Stimulated activated CD4-positive, alpha-beta T cell treated with anti-CD3 and anti-CD28 coated beads, Interleukin-2, amount 100 ng/mL, for 4 hours (primary cell): ENCODE results near the gene SMIM36.
"Not testable (repeated sequence)": the region's sequence is repeated elsewhere in the genome, so short reads cannot be mapped to it uniquely, and the experiment has no call there.

Source experiments
- DNase-seq: peaks from one replicate; pipeline ENCODE4 v3.0.0-alpha.2; 2020; ENCODE audit warnings: low read depth

Gene SMIM36

DNA sequence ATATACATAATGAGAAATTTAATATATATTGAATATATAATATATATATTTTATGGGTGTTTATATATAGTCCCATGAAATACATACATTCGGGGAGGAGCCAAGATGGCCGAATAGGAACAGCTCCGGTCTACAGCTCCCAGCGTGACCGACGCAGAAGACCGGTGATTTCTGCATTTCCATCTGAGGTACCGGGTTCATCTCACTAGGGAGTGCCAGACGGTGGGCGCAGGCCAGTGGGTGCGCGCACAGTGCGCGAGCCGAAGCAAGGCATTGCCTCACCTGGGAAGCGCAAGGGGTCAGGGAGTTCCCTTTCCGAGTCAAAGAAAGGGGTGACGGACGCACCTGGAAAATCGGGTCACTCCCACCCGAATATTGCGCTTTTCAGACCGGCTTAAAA, 9.6 kb downstream of the SMIM36 start:
- not testable (repeated sequence) for DNase-seq

DNA sequence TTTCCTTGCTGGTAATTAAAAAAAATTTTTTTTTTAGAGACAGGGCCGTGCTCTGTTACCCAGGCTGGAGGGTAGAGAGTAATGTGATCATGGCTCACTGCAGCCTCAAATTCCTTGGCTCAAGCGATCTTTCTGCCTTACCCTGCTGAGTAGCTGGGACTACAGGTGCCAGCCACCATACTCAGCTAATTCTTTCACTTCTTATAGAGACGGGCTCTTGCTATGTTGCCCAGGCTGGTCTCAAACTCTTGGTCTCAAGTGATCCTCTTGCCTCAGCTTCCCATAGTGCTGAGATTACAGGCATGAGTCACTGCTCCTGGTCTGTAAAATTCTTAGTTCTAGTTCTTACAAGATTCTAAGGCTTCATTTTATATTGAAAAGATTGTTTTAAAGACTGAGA, 11.1 kb downstream of the SMIM36 start:
- DNase-seq = no peak

DNA sequence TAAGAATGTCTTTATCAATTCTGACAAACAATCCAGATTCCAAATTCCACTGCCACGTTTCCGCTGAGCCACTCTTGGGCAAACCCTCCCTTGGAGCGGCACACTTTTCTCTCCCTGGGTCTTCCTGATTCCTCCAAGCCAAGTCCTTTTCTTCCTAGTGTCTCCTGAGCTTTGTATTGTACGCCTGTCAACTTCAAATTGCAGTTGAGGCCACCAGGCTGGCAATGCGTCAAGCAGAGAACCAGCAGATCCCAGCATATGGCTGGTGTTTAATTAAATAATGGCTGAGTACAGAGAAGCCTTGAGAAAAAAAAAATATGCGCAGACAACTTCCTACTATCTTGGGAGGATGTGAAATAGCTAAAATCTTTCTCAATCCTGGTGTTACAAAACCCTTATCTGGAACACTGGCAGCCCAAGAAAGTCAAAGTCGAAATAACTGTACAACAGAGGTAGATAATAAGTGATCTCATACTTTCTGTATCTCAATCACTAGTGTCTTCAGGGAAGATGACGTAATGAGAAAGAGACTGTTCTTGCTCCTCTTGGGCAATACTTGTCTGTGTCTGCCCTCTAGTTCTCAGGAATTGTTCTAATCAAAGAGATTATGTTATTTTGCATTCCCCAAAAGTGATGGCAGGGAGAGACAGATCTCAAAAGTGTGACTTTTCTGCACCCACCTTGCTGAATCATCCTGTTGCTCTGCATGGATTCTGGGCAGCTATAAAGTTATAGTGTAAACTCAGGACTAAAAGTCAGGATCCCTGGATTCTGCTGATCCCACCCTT, 15.0 kb downstream of the SMIM36 start:
- no peak for DNase-seq

DNA sequence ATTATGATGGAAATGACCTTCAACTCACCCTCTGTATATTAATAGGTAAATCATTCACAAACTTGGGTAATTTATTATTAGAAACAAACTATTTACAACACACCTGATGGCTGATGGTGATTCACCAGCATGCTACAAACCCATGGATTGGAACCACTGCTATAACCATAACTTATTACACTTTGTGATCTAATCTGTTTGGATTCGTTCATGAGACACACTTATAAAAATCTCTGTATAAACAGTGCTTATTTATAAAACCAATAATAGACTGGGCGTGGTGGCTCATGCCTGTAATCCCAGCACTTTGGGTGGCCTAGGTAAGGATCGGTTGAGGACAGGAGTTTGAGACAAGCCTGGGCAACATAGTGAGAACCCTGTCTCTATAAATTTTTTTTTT, 16.0 kb downstream of the SMIM36 start:
- no peak for DNase-seq

DNA sequence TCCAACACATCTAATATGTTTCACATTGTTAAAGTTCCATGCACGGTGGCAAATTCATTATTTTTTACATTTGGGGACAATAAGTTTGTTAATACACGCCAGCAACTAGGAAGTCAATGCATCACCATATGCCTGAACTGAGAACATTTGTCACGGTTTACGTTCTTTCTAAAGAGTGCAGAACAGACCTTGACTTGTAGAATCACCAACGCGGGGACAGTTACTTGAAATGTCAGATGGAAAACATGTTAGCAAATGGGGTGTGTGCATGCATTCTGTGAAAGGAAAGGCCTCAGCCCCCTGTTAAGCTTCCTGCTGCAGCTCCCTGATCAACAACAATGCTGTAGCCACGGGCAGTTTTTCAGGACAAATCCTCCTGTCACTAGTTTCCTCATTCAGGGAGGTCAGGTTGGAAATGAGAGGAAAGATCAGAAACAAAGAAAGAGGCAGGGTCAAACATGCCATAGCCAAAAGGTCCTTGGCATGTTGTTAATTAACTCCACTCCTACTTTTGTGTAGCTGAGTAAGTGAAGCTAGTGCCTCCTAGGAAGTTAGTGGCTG, 18.4 kb downstream of the SMIM36 start:
- DNase-seq = no peak

DNA sequence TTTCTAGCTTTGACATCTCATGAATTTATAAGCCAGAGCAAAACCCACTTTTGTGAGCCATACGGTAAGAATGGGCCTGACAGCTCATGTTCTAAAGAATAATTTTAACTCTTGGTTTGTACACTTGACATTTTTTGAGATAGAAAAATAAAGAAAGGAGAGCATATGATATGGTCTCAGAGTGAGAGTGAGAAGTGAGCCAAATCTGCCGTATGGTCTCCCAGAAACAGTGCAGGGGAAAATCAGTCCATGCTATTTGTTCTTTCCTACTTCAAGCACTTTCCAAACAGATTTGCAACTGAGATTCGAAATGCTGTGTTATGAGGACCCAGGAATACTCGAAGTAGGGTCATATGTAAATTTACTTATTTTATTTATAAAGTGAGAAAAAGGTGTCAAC, 20.9 kb downstream of the SMIM36 start:
- no peak for DNase-seq

DNA sequence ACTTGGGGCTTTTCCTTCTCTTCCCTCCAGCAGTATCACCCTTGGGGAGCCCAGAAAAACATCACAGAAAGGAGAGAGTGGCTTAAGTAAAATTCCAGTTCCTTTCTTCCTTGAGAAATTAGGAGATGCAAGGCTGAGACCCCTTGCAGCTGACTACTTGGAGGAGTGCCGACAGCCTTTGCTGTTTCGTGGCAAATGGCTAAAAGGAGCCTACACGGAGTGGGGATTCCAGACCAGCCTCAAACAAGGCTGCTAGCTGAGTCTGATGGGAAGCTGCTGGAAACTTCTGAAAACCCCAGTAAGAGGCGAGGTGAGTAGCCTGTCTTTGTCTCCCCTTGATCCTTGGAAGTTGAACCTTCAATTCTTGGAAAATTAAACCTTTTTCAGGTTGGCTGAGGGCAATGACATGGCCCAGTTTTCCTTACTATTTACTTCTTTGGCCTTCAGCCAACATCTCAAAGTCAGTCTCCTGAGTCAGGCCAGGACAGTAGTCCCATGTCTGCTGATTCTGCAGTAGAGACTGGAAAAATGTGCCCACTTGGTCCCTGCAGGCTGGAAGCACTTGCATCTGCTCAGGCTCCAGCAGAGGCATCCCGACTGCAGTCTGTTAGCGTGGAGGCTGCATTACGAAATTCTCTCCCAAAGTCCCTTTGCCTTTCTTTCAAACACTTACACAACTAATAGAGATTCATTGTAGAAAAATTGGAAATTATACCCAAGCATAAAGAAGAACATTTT, 23.4 kb downstream of the SMIM36 start:
- DNase-seq = no peak

DNA sequence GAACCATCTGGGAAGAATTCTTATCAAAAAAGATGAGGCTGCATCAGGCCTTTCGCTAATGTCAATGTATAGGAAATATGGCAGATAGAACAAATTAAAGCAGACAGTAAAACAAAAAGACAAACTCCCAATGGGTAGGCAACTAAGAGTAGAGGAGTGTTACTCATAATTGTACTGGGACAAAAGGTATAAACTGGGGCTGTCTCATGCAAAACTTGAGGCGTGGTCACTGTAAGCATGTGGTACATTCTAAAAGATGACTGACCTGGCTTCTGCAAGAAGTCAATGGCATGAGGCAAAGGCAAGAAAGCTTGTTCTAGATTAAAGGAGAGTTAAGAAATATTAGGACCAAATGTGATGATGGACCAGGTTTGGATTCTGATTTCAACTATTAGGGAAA, 26.7 kb downstream of the SMIM36 start:
- DNase-seq = no peak

DNA sequence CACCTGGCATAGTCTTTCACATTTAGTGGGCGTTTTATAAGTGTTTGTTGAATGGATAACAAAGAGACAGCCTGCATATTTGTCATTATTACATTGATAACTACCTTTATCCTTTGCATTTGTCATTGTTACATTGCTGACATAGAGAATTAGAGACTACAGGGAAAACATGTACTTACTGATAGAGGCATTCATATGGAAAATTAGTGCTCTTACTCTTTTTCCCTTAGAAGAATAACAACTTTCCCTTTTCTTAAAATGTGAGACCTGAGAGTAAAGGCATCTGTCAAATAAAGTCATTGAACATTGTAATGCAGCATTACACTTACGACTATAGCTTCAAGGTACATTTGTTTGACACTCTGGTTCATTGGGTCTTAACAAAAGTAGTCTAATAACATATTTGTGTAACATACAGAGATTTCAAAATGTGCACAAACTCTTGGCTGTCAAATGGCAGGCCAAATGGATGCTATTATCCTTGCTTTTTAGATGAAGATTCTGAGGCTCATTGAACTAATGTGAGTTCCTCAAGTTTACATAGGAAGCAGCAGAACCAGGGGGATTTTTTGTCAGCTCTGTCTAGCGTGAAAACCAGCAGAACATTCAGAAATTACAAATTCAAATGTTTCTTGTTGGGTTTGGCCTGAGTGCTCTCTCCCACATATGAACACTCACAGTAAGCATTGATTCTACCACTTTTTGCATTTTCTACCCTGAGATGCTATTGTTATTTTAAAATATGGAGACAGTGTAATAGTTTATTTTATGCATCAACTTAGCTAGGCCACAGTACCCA, 28.5 kb downstream of the SMIM36 start:
- DNase-seq = no peak

DNA sequence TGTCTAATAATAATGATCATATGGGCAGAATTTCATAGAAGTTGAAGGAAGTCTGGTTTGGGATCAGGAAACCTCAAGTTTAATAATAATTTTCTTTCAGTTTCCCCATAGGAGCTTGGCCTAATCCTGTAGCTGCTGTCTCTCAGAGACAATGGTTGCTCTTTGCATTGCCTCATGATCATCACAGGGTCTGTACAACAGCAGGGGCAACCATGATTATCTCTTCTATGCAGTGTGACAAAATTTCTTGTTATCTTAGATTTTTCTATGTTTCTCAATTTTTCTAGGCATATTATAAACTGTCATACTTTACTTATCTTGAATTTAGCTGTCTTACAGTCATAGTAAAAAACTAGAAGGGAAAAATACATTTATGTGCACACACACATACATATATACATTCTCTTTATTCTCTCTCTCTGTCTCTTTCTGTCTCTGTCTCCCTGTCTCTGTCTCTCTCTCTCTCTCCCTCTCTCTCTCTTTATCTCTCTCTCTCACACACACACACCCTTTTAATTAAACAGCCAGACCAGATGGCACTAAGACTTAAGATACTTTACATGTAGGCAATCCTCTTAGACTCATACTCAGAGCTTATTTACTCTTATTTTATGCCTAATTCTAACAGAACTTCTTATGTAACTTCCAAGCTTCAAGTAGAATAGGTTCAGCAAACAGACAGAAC, 30.5 kb downstream of the SMIM36 start:
- no peak for DNase-seq

DNA sequence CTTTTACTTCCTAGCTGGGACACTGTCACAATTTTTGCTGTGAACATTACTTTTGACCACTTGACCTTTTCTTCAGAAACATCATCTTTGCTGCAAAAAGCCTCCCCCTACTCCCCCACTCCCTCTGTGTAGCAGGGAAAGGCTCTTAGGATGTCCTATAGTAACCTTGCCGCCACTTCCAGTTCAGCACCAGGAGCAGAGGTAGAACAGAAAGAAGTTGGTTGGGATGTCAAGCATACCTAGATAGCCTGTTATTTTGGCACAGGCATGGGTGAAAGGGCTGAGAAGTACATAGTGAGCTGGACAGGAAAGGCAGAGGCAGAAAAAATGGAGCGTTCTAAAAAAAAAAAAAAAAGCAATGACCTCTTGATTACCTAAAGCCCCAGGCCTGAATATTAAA, 31.3 kb downstream of the SMIM36 start:
- no peak for DNase-seq

DNA sequence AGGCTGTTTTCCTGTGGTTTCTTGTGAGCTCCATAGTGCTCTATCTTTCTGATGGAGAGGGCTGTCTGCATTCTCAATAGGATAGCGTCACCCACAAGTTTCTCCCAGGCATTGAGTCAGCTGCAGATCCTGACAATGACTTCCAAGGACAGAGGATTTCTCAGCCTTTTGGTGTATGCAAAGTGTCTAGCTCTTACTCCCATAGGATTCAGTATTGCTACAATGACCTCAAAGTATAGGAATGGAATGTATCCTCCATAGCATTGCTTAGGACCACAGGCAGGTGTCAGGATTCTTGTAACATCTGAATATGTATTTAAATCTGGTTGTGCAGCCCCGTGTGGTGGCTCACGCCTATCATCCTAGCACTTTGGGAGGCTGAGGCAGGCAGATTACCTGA, 32.3 kb downstream of the SMIM36 start:
- no peak for DNase-seq

DNA sequence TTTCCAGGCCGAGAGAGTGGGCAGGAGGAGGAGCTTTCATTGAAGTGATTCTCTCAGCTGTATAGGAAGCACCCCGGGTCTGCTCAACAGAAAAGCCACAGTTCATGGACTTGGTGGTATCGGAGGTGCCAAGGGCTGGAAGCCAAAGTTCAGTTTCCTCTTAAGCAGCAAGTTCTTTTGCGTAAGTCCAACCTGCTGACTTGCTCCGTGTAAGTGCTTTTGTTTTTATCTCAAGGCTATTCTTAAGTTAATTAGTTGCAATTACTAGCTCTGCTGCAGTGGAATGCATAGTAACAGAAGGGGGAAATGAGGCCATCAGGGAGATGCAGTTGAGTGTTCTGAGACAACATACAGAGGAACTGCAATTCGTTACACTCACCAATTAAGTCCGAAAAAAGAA, 44.6 kb downstream of the SMIM36 start:
- DNase-seq = no peak

DNA sequence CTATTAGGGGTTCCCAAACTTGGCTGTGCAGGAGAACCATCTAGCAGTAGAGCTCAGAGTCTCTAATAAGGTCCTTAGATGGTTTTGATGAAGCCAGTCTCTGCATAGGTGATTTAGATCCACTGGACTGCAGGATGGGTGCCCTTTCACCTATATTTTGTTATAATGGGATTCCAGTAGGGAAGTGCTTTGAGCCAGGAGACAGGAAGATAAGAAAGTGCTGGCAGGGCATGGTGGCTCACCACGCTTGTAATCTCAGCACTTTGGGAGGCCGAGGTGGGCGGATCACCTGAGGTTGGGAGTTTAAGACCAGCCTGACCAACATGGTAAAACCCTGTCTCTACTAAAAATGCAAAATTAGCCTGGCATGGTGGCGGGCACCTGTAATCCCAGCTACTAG, 45.5 kb downstream of the SMIM36 start:
- DNase-seq = not testable (repeated sequence)

DNA sequence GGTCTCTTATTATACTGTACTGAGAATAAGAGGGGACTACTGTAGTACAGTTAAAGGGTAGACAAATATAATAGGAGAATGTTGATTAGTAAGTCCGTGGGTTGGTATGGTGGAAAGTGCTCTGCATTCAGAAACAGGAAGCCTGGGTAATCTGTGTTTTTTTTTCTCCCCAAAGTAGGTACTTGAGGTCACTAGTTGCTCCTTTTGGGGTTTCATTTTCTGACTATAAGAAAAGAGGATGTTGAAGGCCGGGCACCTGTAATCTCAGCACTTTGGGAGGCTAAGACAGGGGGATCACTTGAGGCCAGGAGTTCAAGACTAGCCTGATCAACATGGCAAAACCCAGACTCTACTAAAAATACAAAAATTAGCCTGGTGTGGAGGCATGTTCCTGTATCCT, 47.7 kb downstream of the SMIM36 start:
- no peak for DNase-seq

DNA sequence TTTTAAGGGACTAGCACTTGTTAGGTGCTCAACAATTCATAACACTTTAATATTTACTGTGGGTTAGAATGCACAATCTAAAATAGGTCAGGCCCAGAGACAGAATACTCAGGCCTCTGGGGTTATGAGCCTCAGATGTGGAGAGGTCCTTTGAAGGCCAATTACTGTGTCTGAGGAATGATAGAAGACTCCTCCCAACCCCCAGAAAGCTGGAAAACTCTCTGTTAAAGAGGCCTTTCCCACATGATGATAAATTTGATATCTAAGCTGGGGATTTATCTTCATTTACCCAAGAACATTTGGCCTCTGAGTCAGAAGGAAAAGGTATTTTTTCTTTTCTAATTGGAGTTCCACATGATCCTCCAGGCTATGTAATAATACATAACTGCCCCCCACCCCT, 48.5 kb downstream of the SMIM36 start:
- DNase-seq = no peak

DNA sequence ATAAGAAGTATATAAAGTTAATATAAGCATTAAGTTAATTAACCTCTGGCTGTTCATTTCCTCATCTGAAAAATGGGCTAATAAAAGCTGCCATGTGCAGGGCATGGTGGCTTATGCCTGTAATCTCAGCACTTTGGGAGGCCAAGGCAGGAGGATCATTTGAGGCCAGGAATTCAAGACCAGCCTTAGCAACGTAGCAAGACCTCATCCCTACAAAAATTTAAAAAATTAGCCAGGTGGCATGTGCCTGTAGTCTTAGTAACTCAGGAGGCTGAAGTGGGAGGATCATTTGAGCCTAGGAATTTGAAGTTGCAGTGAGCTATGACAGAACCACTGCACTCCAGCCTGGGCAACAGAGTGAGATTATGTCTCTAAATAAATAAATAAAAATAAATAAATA, 49.0 kb downstream of the SMIM36 start:
- DNase-seq = no peak

DNA sequence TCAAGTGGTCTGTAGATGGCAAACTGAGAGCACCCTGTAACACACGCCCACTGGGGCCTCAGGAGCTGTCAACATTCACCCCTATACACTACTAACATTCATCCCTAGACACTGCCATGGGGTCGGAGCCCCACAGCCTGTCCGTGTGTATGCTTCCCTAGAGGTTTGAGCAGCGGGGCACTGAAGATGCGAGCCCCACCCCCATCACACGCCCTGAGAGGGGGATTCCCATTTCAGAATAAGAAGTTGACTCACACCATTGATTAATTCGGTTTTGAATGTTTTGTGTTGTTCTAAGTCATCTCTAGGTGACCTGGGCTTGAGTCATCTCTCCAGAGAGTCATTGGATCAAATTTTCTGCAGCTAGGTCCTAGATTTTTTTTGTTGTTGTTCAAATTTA, 52.3 kb downstream of the SMIM36 start:
- peak; percentile 2 for DNase-seq

DNA sequence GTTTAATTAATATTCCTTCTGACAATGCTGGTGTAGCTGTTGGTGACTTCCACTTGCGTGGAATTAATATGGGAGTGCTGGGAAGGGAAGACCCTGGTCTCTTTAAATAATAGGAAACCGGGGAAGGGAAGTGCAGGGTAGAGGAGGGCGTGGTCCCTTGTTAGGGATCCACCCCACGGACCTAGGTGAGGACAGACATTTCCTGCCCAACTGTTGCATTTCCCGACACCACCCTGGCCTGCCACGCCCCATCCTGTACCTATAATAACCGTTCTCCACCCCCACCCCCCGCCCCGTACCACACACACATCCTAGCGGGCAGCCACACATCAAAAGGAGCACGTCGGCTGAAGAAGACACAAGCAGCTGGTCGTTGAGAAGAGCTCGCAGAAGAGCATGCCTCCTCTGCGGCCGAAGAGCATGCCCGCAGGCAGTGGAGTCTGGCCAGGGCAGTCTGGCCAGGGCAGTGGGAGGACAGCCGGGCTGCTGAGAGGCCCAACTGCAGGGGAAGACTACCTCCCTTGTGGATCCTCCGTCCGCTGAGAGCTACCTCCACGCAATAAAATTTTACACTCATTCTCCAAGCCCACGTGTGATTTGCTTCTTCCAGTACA, 52.9 kb downstream of the SMIM36 start:
- DNase-seq = no peak

DNA sequence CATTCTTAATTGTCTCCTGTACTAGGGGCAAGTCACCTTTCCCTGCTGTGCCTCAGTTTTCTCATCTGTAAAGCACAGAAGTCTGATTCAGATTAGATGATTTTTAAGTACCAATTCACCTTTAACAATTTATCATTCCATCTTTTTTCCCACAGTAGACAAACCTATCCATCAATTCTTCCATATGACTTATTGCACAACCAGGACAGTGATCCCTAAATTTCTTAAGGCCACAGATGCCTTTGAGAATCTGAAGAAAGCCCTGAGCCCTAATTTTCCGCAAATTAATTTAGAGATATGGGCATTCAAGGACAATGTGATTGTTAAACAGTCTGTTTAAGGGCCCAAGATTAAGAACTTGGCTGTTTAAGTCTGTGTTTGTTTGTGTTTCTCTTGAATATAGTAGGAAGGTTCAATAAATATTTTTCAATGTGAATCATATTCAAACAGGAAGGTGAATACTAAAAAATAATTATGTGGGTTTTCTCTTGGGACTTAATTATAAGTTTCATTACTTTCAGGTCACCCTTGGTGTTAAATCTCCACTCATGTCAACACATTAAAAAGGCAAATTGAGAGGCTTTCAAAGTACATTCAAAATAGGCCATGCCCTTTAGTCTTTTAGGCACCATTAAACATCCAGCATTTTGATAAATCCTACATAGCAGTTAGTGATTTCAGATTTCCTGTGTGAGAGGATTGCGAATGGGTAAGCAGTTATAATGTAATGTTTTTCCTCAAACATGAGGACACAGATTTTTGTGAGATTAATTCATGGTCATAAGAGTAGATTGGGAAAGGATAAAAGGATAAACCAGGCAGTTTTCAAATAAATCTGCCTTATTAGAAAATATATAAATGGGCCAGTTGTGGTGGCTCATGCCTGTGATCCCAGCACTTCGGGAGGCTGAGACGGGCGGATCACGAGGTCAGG, 54.7 kb downstream of the SMIM36 start:
- no peak for DNase-seq
